ENCODE data around the gene SYNPO.

Gene SYNPO

GRCh38 chr5:150608991-150609390, 31.5 kb upstream of the SYNPO start:
- ATAC-seq, result no peak
- no peak for DNase-seq

- DNase-seq (no peak), ATAC-seq (no peak)
Measured at GRCh38 chr5:150609843-150610584, 30.4 kb upstream of the SYNPO start.

DNA sequence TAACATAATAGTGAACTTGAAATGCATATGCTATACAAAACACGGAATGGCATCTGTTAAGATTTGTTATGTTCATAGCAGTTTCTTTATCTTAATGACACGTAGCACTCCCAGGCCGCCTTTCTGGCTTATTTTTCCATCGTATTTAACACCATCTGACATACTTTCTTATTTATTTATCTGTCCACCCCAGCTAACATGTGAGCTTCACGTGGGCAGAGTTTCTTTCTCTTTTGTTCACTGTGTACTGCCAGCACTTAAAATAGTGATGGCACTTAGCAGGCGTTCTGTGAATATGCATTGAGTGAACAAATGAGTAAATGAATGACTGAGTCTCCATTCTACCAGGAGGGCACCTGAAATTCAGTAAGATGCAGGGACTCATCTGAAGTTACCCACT, 29.4 kb upstream of the SYNPO start:
- DNase-seq, result no peak
- no peak for ATAC-seq

- DNase-seq (no peak), ATAC-seq (no peak)
Measured at GRCh38 chr5:150612405-150612804, 28.1 kb upstream of the SYNPO start.

- DNase-seq, result no peak
Measured at GRCh38 chr5:150612905-150613670, 27.4 kb upstream of the SYNPO start.

DNA sequence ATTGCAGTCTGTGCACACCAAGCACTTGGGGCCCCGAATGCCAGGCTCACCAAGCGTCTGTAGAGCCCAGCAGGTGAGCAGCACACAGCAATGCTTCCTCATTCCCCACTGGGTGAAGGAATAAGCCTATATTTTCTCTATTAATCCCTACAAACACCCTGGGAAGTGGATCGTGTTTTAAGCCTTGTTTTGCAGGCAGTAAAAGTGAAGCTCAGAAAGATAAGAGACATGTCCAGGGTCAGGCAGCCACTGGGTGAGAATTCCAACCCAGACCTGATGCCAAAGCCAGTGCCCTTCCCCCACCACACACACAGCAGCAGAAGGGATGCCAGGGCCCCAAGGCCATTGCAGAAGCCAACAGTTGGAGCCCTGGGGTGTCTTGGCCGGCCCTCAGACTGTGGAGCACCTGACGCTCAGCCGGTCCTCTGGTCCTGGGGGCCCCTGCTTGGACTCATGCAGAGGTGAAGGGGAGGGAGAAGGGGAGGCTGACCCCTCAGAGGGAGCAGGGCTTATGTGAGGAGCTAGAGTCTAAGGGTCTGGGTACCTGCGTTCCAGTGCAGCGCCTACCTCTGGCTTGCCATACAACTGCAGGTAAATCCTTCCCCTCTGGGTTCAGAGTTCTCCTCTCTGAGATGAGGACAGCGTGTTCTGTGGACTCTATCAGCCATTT, 26.3 kb upstream of the SYNPO start:
- ATAC-seq (no peak), DNase-seq (no peak)

More at GRCh38 chr5:150612905-150613670, 27.4 kb upstream of the SYNPO start:
- ATAC-seq, result no peak

- DNase-seq (no peak), ATAC-seq (no peak)
Measured at GRCh38 chr5:150614661-150615060, 25.8 kb upstream of the SYNPO start.

DNA sequence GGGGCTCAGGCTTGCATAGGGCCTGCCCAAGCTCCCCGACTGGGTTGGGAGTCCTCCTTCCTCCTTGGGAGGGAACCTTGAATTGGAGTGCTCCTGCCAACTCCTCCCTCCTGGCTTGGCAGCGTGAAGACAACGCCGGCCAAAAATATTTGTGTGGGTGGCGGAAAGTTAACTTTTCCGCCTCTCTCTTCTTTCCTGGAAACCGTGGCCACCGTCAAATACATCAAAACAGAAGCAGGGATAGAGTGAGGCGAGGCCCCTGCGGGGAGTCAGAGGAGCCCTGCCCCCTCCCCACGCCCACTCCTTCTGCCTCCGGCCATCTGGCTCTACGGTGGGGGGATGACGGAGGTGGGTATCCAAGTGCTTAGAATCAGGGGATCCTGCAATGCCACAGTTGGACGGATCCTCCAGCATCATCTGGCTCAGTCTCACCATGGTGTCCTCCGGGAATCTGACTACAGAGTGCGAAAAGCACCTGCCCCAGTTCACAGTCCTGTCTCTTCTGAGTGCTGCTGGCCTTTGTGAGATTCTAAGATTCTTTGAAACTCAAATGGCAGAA, 25.2 kb upstream of the SYNPO start:
- DNase-seq (no peak), ATAC-seq (no peak)

DNA sequence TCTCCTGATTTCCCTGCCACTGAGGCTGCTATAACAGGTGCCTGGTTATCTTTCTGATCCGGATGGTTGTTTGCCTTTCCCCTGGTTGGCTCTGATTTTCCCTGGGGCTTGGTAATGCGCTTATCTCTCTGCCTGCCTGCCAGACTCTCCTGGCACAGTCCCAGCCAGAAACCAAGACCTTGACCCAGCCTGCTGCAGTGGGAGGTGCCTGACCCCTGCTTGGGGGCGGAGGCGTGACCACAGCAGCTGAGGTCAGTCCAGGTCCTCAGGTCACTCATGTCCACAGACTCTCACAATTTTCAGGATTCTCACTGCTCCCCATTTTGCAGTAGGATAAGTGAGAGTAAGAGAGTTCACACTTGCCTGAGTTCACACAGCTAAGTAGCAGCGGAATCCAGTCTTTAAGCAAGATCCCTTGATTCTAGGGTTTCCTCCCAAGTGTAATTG, 24.4 kb upstream of the SYNPO start:
- DNase-seq (no peak), ATAC-seq (no peak)

DNA sequence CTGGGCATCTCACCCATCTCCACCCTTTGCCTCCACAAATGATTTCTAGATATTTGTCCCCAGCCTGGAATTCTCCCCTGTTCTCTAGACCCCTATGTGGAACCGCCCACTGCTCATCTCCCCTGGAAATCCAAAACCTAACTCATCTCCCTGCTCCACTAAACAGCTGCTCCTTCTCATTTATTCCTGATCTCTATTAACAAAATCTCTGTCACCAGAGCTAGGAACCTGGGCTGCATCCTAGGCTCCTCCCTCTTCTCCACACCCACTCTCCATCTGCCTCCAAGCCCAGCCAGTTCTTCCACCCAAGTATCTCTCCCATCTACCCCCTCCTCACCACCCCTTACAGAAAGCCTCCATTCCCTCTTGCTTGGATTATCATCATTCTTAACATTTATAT, 24.0 kb upstream of the SYNPO start:
- ATAC-seq, result no peak

GRCh38 chr5:150618163-150618562, 22.3 kb upstream of the SYNPO start:
- ATAC-seq, result no peak
- no peak for DNase-seq

More for the DNA sequence above, 24.0 kb upstream of the SYNPO start:
- DNase-seq, result no peak

DNA sequence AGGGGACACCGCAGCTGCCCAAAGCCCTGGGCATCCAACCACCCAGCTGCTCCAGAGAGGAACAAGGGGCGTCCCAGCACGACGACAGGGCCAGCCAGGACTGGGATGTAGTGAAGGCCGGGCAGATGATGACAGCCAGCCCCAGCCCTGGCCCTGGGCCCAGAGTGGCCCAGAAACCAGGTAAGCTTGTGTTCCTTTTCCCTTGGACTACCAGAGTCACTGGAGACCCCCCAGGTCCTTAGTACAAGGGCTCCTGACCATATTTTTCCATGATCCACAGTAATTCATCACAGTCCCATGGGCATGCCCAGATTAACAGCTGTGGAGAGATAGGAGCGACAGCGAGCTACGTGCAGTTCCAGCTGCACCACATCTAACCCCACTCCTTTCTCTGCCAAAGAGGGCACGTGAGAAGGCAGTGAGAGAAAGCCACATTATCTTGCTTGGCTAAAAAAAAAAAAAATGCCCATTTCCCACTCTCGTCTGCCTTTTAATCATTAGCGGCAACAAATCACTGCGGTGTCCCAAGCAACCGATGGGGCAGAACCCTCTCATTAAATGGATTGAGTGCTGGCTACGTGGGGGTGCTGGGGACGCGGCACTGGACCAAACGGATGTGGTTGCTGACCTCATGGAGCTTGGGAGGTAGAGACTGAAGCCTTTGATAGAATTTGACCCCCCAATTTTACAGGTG, 21.7 kb upstream of the SYNPO start:
- ATAC-seq, result no peak

GRCh38 chr5:150619359-150620230, 20.9 kb upstream of the SYNPO start:
- DNase-seq, result no peak

More for the DNA sequence above, 21.7 kb upstream of the SYNPO start:
- DNase-seq, result no peak

GRCh38 chr5:150621301-150621700, 19.2 kb upstream of the SYNPO start:
- ATAC-seq (no peak), DNase-seq (no peak)

More at GRCh38 chr5:150619359-150620230, 20.9 kb upstream of the SYNPO start:
- ATAC-seq, result no peak

DNA sequence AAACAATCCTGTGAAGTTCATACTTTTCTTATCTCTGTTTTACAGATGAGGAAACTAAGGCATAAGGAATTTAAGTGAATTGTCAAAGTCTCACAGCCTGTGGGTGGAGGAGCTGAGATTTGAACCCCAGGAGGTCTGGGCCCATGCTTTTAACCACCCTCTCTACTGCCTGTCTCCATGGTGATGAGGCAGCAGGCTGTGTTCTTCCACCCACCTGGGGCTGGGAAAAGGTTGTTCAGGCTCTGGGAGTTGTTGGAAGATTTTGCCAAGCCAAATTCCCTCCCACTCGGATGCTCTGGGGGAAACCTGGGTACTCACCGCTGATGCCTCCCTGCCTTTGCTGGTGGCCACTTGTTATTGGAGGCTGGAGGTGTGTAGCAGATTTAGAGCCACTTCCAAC, 18.3 kb upstream of the SYNPO start:
- no peak for ATAC-seq
- no peak for DNase-seq

DNA sequence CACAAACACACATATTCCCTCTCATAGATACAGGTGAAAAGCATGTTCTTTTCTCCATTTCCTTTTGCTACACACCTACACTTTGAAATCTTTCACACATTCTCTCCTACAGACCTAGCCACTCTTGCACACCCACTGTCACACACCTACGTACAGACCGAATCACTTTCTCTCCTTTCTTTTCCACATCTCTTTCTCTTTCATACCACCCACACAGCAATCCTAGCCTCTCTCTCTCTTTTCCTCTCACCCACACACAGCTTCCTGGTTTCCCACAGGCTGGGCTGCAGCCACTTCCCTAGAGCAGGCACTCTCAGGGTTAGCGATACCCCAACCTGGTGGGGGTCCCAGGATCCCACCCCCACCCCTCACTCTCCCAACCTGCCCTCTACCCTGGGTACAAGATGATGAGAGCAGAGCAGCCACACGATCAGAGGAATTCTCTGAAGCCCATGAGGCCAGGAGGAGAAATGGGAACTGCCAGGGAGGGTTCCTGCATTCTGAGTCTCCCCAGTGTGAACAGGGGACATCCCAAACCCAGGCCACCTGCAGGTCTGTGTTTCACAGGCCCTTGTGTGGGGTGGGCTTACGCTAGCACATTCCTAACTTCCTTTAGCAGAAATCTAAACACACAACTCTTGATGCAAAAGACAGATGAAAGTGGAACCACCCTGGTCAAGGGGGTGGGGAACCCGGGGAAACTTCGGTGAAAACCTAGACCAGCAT, 17.1 kb upstream of the SYNPO start:
- ATAC-seq (no peak), DNase-seq (no peak)

DNA sequence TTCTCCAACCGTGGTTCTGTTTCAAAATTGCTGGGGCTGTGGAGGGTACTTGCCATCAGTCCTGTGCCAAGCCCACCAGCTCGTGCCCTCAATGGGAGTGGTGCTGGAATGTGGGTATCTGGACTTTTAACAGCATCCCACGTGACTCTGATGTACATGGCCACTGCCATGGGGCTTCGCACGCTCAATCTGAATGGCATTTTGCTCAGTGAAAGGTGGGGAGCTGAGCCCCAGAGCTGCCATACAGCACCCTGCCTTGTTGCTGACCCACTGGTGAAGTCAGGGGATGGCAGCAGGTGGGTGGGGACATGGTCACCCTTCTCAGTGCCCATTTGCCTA, 16.6 kb upstream of the SYNPO start:
- ATAC-seq, result no peak
- no peak for DNase-seq

DNA sequence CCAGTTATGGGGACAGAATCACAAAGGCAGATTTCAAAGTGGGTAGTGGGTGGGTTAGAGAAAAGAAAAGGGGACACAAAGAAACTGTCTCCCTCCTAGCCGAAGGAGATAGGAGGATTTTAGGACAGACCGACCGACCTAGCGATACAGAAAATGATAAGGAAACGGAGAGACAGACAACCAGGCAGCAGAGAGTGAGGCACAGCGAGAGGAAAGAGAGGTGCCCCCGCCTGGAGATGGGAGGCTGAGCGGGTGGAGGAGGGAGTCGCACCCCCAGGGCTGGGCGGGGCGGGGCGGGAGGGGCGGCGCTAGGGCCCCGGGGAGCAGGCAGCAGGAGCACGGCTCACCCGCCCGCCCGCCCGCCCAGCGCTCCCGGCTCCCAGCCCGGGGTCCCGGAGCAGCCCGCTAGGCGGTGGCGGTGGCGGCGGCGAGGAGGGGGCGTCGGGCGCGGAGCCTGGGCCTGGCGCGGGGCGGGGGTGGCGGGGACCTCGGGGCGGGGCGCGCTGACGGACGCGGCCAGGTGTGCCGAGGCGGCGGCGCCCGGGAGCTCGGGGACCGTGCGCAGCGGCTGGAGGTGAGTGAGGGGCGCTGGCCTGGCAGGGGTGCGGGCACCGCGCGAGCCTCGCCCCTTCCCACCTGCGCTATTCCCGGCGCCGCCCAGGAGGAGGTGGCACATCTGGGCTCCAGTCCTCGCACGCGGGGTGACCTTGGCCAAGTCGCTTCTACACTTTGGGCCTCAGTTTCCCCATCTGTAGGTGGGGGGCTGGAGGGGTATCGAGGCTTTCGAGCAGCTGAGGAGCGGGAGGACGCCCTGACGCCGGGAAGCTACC, 15.9 kb upstream of the SYNPO start:
- DNase-seq, result peak; percentile 26
- ATAC-seq, result peak; percentile 40

GRCh38 chr5:150625164-150625535, 15.3 kb upstream of the SYNPO start:
- no peak for DNase-seq
- no peak for ATAC-seq

Data from stimulated activated naive CD8-positive, alpha-beta T cell treated with anti-CD3 and anti-CD28 coated beads, Interleukin-15, Interleukin-2, amounts not matched to agents 100 U/mL and 50 U/mL, for 24 hours (primary cell).